Right forelimb (tissue), 1 donor: ENCODE measurements around the gene NTM.
"Not testable (repeated sequence)": the region's sequence is repeated elsewhere in the genome, so short reads cannot be mapped to it uniquely, and the experiment has no call there.

Experiments used
- DNase-seq: peaks from one replicate; pipeline ENCODE4 v3.0.0-alpha.2; 2018

Gene NTM

GRCh38 chr11:131904756-131905155 is 534.3 kb downstream of the NTM start:
- no peak for DNase-seq

- no peak for DNase-seq
Observed at GRCh38 chr11:131906963-131907362, 536.5 kb downstream of the NTM start.

- no peak for DNase-seq
Observed at GRCh38 chr11:131907371-131907770, 537.0 kb downstream of the NTM start.

- DNase-seq, result no peak
Observed at GRCh38 chr11:131908316-131908715, 537.9 kb downstream of the NTM start.

- no peak for DNase-seq
Observed at GRCh38 chr11:131909426-131910177, 539.2 kb downstream of the NTM start.

- no peak for DNase-seq
Observed at GRCh38 chr11:131910178-131910522, 539.7 kb downstream of the NTM start.

- DNase-seq, result peak; percentile 74
Observed at GRCh38 chr11:131910523-131911387, 540.3 kb downstream of the NTM start.

- not testable (repeated sequence) for DNase-seq
Observed at GRCh38 chr11:131911388-131912032, 541.1 kb downstream of the NTM start.

- no peak for DNase-seq
Observed at GRCh38 chr11:131912134-131912533, 541.7 kb downstream of the NTM start.

- DNase-seq, result no peak
Observed at GRCh38 chr11:131913267-131913666, 542.9 kb downstream of the NTM start.

- no peak for DNase-seq
Observed at GRCh38 chr11:131914361-131914774, 544.0 kb downstream of the NTM start.

- DNase-seq, result no peak
Observed at GRCh38 chr11:131916638-131917037, 546.2 kb downstream of the NTM start.

GRCh38 chr11:131917634-131918384 is 547.4 kb downstream of the NTM start:
- no peak for DNase-seq

- no peak for DNase-seq
Observed at GRCh38 chr11:131918663-131919062, 548.2 kb downstream of the NTM start.

GRCh38 chr11:131922220-131922619 is 551.8 kb downstream of the NTM start:
- no peak for DNase-seq

- no peak for DNase-seq
Observed at GRCh38 chr11:131923309-131923708, 552.9 kb downstream of the NTM start.

GRCh38 chr11:131924001-131924400 is 553.6 kb downstream of the NTM start:
- DNase-seq, result no peak

- peak; percentile 71 for DNase-seq
Observed at GRCh38 chr11:131924457-131925201, 554.2 kb downstream of the NTM start.

GRCh38 chr11:131925829-131926228 is 555.4 kb downstream of the NTM start:
- no peak for DNase-seq

- DNase-seq, result no peak
Observed at GRCh38 chr11:131928992-131929391, 558.6 kb downstream of the NTM start.

- DNase-seq, result no peak
Observed at GRCh38 chr11:131932584-131933325, 562.3 kb downstream of the NTM start.
